Measurements from ENCODE around the gene RNF26.

Gene RNF26

GRCh38 chr11:119319700-119320239 is 14.6 kb upstream of the RNF26 start:
- peak overlapping the region; percentile 79 for H3K27ac Mint-ChIP-seq
- H3K27me3 Mint-ChIP-seq (ENCODE audit: low read depth), result peaks cover 31% of the 10 kb centered on the region
- H3K4me1 Mint-ChIP-seq (ENCODE audit: low read depth), result peaks cover 26% of the 10 kb centered on the region
- H3K4me3 Mint-ChIP-seq, result peak overlapping the region; percentile 82
- no peaks in the 10 kb centered on the region for H3K36me3 Mint-ChIP-seq (ENCODE audit: low read depth)
- no peak for DNase-seq (ENCODE audit: low spot score)
- no peaks in the 10 kb centered on the region for H3K9me3 Mint-ChIP-seq

- peaks cover 29% of the 10 kb centered on the region for H3K27me3 Mint-ChIP-seq (ENCODE audit: low read depth)
Observed at GRCh38 chr11:119320240-119320775, 14.0 kb upstream of the RNF26 start.

GRCh38 chr11:119320776-119321524 is 13.4 kb upstream of the RNF26 start:
- H3K27me3 Mint-ChIP-seq (ENCODE audit: low read depth), result peaks cover 22% of the 10 kb centered on the region
- H3K9me3 Mint-ChIP-seq, result no peaks in the 10 kb centered on the region
- DNase-seq (ENCODE audit: low spot score), result peak; percentile 65
- no peaks in the 10 kb centered on the region for H3K36me3 Mint-ChIP-seq (ENCODE audit: low read depth)
- H3K27ac Mint-ChIP-seq, result peak overlapping the region; percentile 87
- peak overlapping the region; percentile 83 for H3K4me3 Mint-ChIP-seq
- peaks cover 20% of the 10 kb centered on the region for H3K4me1 Mint-ChIP-seq (ENCODE audit: low read depth)

More at GRCh38 chr11:119320240-119320775, 14.0 kb upstream of the RNF26 start:
- H3K27ac Mint-ChIP-seq, result peak overlapping the region; percentile 79
- no peaks in the 10 kb centered on the region for H3K36me3 Mint-ChIP-seq (ENCODE audit: low read depth)
- no peaks in the 10 kb centered on the region for H3K9me3 Mint-ChIP-seq
- H3K4me1 Mint-ChIP-seq (ENCODE audit: low read depth), result peaks cover 25% of the 10 kb centered on the region
- no peak for DNase-seq (ENCODE audit: low spot score)
- H3K4me3 Mint-ChIP-seq, result peak overlapping the region; percentile 82

- peaks cover 20% of the 10 kb centered on the region for H3K4me1 Mint-ChIP-seq (ENCODE audit: low read depth)
- DNase-seq (ENCODE audit: low spot score), result no peak
- no peaks in the 10 kb centered on the region for H3K9me3 Mint-ChIP-seq
- H3K36me3 Mint-ChIP-seq (ENCODE audit: low read depth), result no peaks in the 10 kb centered on the region
- no peak overlapping the region for H3K27ac Mint-ChIP-seq
- H3K4me3 Mint-ChIP-seq, result no peak overlapping the region
- peaks cover 16% of the 10 kb centered on the region for H3K27me3 Mint-ChIP-seq (ENCODE audit: low read depth)
Observed at GRCh38 chr11:119322360-119322739, 12.0 kb upstream of the RNF26 start.

- Mint-ChIP-seq H3K27ac (no peak overlapping the region), H3K36me3 (ENCODE audit: low read depth) (no peaks in the 10 kb centered on the region), H3K4me1 (ENCODE audit: low read depth) (peaks cover 20% of the 10 kb centered on the region), H3K9me3 (no peaks in the 10 kb centered on the region), H3K27me3 (ENCODE audit: low read depth) (peaks cover 10% of the 10 kb centered on the region), H3K4me3 (no peak overlapping the region)
- DNase-seq (ENCODE audit: low spot score), result no peak
Observed at GRCh38 chr11:119322921-119323531, 11.3 kb upstream of the RNF26 start.

- H3K27ac Mint-ChIP-seq, result no peak overlapping the region
- H3K36me3 Mint-ChIP-seq (ENCODE audit: low read depth), result no peaks in the 10 kb centered on the region
Observed at GRCh38 chr11:119323532-119324033, 10.7 kb upstream of the RNF26 start.

GRCh38 chr11:119324189-119324588 is 10.1 kb upstream of the RNF26 start:
- H3K4me3 Mint-ChIP-seq, result no peak overlapping the region
- no peak overlapping the region for H3K27ac Mint-ChIP-seq
- H3K36me3 Mint-ChIP-seq (ENCODE audit: low read depth), result no peaks in the 10 kb centered on the region
- H3K4me1 Mint-ChIP-seq (ENCODE audit: low read depth), result peaks cover 15% of the 10 kb centered on the region
- no peak for DNase-seq (ENCODE audit: low spot score)
- H3K9me3 Mint-ChIP-seq, result no peaks in the 10 kb centered on the region
- peaks cover 8% of the 10 kb centered on the region for H3K27me3 Mint-ChIP-seq (ENCODE audit: low read depth)

More at GRCh38 chr11:119323532-119324033, 10.7 kb upstream of the RNF26 start:
- peaks cover 9% of the 10 kb centered on the region for H3K27me3 Mint-ChIP-seq (ENCODE audit: low read depth)
- peaks cover 19% of the 10 kb centered on the region for H3K4me1 Mint-ChIP-seq (ENCODE audit: low read depth)
- H3K9me3 Mint-ChIP-seq, result no peaks in the 10 kb centered on the region
- no peak overlapping the region for H3K4me3 Mint-ChIP-seq
- peak; percentile 64 for DNase-seq (ENCODE audit: low spot score)

- Mint-ChIP-seq H3K27ac (no peak overlapping the region), H3K4me3 (no peak overlapping the region), H3K4me1 (ENCODE audit: low read depth) (peaks cover 7% of the 10 kb centered on the region), H3K36me3 (ENCODE audit: low read depth) (no peaks in the 10 kb centered on the region), H3K9me3 (no peaks in the 10 kb centered on the region), H3K27me3 (ENCODE audit: low read depth) (peaks cover 15% of the 10 kb centered on the region)
- no peak for DNase-seq (ENCODE audit: low spot score)
Observed at GRCh38 chr11:119329320-119329719, 5.0 kb upstream of the RNF26 start.

- Mint-ChIP-seq H3K9me3 (no peaks in the 10 kb centered on the region), H3K27ac (no peak overlapping the region), H3K4me1 (ENCODE audit: low read depth) (peaks cover 12% of the 10 kb centered on the region), H3K27me3 (ENCODE audit: low read depth) (peaks cover 14% of the 10 kb centered on the region), H3K4me3 (no peak overlapping the region), H3K36me3 (ENCODE audit: low read depth) (no peaks in the 10 kb centered on the region)
- DNase-seq (ENCODE audit: low spot score), result no peak
Observed at GRCh38 chr11:119330237-119330636, 4.1 kb upstream of the RNF26 start.

- H3K27ac Mint-ChIP-seq, result no peak overlapping the region
- DNase-seq (ENCODE audit: low spot score), result no peak
- H3K4me1 Mint-ChIP-seq (ENCODE audit: low read depth), result peaks cover 21% of the 10 kb centered on the region
- H3K4me3 Mint-ChIP-seq, result peak overlapping the region; percentile 13
- H3K27me3 Mint-ChIP-seq (ENCODE audit: low read depth), result peaks cover 14% of the 10 kb centered on the region
- H3K36me3 Mint-ChIP-seq (ENCODE audit: low read depth), result peaks cover 11% of the 10 kb centered on the region
- H3K9me3 Mint-ChIP-seq, result no peaks in the 10 kb centered on the region
Observed at GRCh38 chr11:119332111-119332765, 2.1 kb upstream of the RNF26 start.

- H3K4me3 Mint-ChIP-seq, result peak overlapping the region; percentile 99
- H3K36me3 Mint-ChIP-seq (ENCODE audit: low read depth), result peaks cover 16% of the 10 kb centered on the region
- peaks cover 32% of the 10 kb centered on the region for H3K4me1 Mint-ChIP-seq (ENCODE audit: low read depth)
- no peak for DNase-seq (ENCODE audit: low spot score)
- H3K9me3 Mint-ChIP-seq, result no peaks in the 10 kb centered on the region
- H3K27ac Mint-ChIP-seq, result peak overlapping the region; percentile 100
- H3K27me3 Mint-ChIP-seq (ENCODE audit: low read depth), result peaks cover 18% of the 10 kb centered on the region
Observed at GRCh38 chr11:119335091-119335654, 846 bp downstream of the RNF26 start.

- peak overlapping the region; percentile 100 for H3K27ac Mint-ChIP-seq
- DNase-seq (ENCODE audit: low spot score), result no peak
- peak overlapping the region; percentile 99 for H3K4me3 Mint-ChIP-seq
- H3K9me3 Mint-ChIP-seq, result no peaks in the 10 kb centered on the region
- H3K4me1 Mint-ChIP-seq (ENCODE audit: low read depth), result peaks cover 29% of the 10 kb centered on the region
- H3K36me3 Mint-ChIP-seq (ENCODE audit: low read depth), result peaks cover 16% of the 10 kb centered on the region
- H3K27me3 Mint-ChIP-seq (ENCODE audit: low read depth), result peaks cover 15% of the 10 kb centered on the region
Observed at GRCh38 chr11:119335655-119336543, 1.6 kb downstream of the RNF26 start.

Measured in T-helper 2 cell treated with Interferon-gamma antibody and Interleukin-4, amounts not matched to agents 5 μg/mL and 100 μg/mL, for 36 hours (primary cell).